Measurements from ENCODE around the gene HHIPL1.

Gene HHIPL1

GRCh38 chr14:99604766-99605298, 40.1 kb upstream of the HHIPL1 start:
- TF ChIP-seq CTCF (IDR thresholded peaks at IDR 0.05; ENCODE audit: low read depth, low read length): no peak

GRCh38 chr14:99605299-99605961, 39.5 kb upstream of the HHIPL1 start:
- H3K4me3 ChIP-seq (ENCODE audit: low read depth, low read length): peak overlapping the region; percentile 67
- no peak for TF ChIP-seq CTCF (IDR thresholded peaks at IDR 0.05; ENCODE audit: low read depth, low read length)

More at GRCh38 chr14:99604766-99605298, 40.1 kb upstream of the HHIPL1 start:
- H3K4me3 ChIP-seq (ENCODE audit: low read depth, low read length): peak overlapping the region; percentile 67

DNA sequence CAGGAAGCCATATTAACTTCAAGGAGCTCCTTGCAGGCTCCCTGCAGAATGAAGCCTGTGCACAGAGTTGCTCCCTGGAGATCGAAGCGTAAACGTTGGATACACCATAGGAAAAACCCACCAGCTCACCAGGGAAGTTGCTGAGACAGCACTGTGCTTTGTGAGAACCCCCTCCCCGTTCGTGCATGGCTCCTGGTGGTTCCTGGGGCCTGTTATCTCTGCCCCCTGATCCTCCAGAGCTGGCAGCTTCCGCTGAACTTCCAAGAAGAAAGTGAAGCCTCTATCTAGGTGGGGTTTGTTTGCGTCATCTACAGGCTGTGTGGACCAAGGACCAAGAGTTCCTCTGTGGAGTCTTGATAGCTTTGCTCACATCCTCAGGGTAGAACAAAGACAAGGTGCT, 38.6 kb upstream of the HHIPL1 start:
- TF ChIP-seq CTCF (IDR thresholded peaks at IDR 0.05; ENCODE audit: low read depth, low read length): no peak
- no peak overlapping the region for H3K4me3 ChIP-seq (ENCODE audit: low read depth, low read length)

DNA sequence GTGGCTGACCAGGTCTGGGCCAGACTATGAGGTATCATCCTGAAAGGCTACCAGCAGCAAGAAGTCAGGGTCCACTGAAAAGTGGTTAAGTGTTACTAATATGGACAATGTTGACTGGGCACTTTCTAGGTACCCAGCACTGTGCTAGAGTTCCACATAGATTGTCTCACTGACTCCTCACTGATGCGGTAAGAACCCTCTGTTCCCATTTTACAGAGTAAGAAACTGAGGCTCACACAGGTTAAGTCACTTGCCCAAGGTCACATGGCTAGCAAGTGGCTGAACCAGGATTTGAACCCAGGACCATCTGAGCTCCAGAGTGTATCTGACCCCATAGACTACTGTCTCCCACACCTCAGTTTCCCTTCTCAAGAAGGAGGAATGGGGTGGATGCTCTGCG, 36.3 kb upstream of the HHIPL1 start:
- no peak for TF ChIP-seq CTCF (IDR thresholded peaks at IDR 0.05; ENCODE audit: low read depth, low read length)
- H3K4me3 ChIP-seq (ENCODE audit: low read depth, low read length): no peak overlapping the region

GRCh38 chr14:99609245-99610170, 35.4 kb upstream of the HHIPL1 start:
- TF ChIP-seq CTCF (IDR thresholded peaks at IDR 0.05; ENCODE audit: low read depth, low read length): peak; percentile 47
- no peak overlapping the region for H3K4me3 ChIP-seq (ENCODE audit: low read depth, low read length)

DNA sequence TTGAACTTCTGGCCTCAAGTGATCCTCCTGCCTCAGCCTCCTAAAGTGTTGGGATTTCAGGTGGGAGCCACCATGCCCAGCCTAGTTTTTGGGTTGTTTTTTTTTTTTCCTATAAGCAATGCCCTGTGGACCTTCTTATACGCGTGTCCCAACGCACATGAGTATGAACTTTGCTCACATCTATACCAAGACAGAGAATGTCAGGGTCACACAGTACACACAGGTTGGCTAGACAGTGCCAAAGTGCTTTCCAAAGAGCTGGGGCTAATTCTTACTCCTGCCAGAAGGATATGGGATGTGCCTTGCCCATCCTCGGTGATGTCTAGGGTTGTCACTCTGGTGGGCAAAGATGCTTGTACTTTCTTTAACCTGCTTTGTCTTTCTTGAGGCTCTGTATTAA, 33.3 kb upstream of the HHIPL1 start:
- no peak for TF ChIP-seq CTCF (IDR thresholded peaks at IDR 0.05; ENCODE audit: low read depth, low read length)
- H3K4me3 ChIP-seq (ENCODE audit: low read depth, low read length): no peak overlapping the region

All from WI38 (cell line).